OCI-LY7 (cell line): ENCODE data around the gene WNT7B.

Source experiments
- CTCF ChIP-seq: fragments of 200-600 bp; sonication (generic); conservative IDR thresholded peaks from 2 replicates; pipeline ENCODE4 v1.5.1; 2014; ENCODE audit warnings: mild to moderate bottlenecking, antibody characterized with exemption, low read length, moderate library complexity, mixed read lengths
- EZH2phosphoT487 ChIP-seq: fragments of 200-600 bp; sonication (generic); IDR thresholded peaks from 2 replicates; pipeline ENCODE4 v1.6.1; 2018; ENCODE audit warnings: low read depth, borderline replicate concordance, mild to moderate bottlenecking, mixed run types, antibody characterized with exemption, low read length, moderate library complexity, mixed read lengths

- no peak; the same call in 1 of the 2 replicates for TF ChIP-seq CTCF
- TF ChIP-seq EZH2phosphoT487: no peak
These were observed 44.6 kb upstream of the WNT7B start for GRCh38 chr22:46021577-46021976.
